Measurements from ENCODE around the gene PTPRG. TPM values are rescaled to one million over a fixed set of nuclear protein-coding genes. Genes with fewer than 3 reads are reported as not detected.
A peak's percentile ranks its signal among the peaks of the same experiment; 100 is the strongest.

PTPRG gene
- total and polyA plus RNA-seq, 4 donors, result 3.6 to 35.6 (median 8.1) TPM

DNA sequence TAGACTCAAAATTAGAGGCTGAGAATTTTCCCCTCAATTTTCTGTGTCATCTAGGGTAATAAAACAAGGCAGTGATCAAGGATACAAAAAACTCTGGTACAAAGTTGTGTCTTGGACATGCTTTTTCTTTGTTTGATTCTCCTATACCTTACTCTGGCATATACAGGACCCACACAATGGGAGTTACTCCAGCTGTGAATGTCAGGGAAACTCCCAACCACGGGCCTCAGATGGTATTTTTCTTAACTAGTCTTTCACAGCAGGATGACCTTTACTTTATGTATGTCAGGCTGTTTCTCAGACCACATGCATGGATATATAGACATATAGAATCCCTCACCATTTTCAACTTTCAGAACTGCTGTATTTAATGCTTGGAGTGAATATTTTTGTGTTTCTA lies 770.6 kb downstream of the PTPRG start:
- TF ChIP-seq YY1 (IDR thresholded peaks at IDR 0.05) (no peak), GABPA (IDR thresholded peaks at IDR 0.05 in 1 of 2, conservative IDR thresholded peaks at IDR 0.05 in 1 of 2) (no peak), EGR1 (IDR thresholded peaks at IDR 0.05; ENCODE audit: low read depth in 2 of 2) (no peak), JUND (IDR thresholded peaks at IDR 0.05) (no peak), RAD21 (IDR thresholded peaks at IDR 0.05) (no peak), NR2F2 (IDR thresholded peaks at IDR 0.05) (no peak), RXRA (IDR thresholded peaks at IDR 0.05) (no peak), SP1 (IDR thresholded peaks at IDR 0.05) (no peak), FOXA2 (IDR thresholded peaks at IDR 0.05) (no peak), HNF4A (conservative IDR thresholded peaks at IDR 0.05) (no peak), FOXA1 (IDR thresholded peaks at IDR 0.05) (no peak), TAF1 (conservative IDR thresholded peaks at IDR 0.05) (no peak)
- TF ChIP-seq, protein P1, sequence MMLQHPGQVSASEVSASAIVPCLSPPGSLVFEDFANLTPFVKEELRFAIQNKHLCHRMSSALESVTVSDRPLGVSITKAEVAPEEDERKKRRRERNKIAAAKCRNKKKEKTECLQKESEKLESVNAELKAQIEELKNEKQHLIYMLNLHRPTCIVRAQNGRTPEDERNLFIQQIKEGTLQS (IDR thresholded peaks at IDR 0.05), result no peak
- TF ChIP-seq, protein P2, sequence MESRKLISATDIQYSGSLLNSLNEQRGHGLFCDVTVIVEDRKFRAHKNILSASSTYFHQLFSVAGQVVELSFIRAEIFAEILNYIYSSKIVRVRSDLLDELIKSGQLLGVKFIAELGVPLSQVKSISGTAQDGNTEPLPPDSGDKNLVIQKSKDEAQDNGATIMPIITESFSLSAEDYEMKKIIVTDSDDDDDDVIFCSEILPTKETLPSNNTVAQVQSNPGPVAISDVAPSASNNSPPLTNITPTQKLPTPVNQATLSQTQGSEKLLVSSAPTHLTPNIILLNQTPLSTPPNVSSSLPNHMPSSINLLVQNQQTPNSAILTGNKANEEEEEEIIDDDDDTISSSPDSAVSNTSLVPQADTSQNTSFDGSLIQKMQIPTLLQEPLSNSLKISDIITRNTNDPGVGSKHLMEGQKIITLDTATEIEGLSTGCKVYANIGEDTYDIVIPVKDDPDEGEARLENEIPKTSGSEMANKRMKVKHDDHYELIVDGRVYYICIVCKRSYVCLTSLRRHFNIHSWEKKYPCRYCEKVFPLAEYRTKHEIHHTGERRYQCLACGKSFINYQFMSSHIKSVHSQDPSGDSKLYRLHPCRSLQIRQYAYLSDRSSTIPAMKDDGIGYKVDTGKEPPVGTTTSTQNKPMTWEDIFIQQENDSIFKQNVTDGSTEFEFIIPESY (IDR thresholded peaks at IDR 0.05), result no peak
- TF ChIP-seq, protein P3, sequence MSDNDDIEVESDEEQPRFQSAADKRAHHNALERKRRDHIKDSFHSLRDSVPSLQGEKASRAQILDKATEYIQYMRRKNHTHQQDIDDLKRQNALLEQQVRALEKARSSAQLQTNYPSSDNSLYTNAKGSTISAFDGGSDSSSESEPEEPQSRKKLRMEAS (IDR thresholded peaks at IDR 0.05), result no peak
- TF ChIP-seq, protein P4, sequence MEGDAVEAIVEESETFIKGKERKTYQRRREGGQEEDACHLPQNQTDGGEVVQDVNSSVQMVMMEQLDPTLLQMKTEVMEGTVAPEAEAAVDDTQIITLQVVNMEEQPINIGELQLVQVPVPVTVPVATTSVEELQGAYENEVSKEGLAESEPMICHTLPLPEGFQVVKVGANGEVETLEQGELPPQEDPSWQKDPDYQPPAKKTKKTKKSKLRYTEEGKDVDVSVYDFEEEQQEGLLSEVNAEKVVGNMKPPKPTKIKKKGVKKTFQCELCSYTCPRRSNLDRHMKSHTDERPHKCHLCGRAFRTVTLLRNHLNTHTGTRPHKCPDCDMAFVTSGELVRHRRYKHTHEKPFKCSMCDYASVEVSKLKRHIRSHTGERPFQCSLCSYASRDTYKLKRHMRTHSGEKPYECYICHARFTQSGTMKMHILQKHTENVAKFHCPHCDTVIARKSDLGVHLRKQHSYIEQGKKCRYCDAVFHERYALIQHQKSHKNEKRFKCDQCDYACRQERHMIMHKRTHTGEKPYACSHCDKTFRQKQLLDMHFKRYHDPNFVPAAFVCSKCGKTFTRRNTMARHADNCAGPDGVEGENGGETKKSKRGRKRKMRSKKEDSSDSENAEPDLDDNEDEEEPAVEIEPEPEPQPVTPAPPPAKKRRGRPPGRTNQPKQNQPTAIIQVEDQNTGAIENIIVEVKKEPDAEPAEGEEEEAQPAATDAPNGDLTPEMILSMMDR (IDR thresholded peaks at IDR 0.05; ENCODE audit: low read depth, low read length, missing input control), result no peak
- H3K4me1 ChIP-seq (ENCODE audit: control insufficient read depth in 4 of 4, insufficient read depth in 4 of 4, low read length in 3 of 4), result no peaks in the 10 kb centered on the region
- no peak overlapping the region for H3K4me3 ChIP-seq (ENCODE audit: low read depth in 1 of 3, low read length in 3 of 3)
- no peak overlapping the region for H3K27ac ChIP-seq (ENCODE audit: low read depth in 1 of 2, low read length in 2 of 2)
- H3K9me3 ChIP-seq (ENCODE audit: control insufficient read depth in 4 of 4, low read length in 3 of 4), result no peaks in the 10 kb centered on the region
- 96% methylated on average over 1 of the region's 1 CpG for WGBS
- H3K9ac ChIP-seq (ENCODE audit: low read depth in 1 of 2, low read length in 2 of 2), result no peak overlapping the region
- no peaks in the 10 kb centered on the region for H3K36me3 ChIP-seq (ENCODE audit: control insufficient read depth in 4 of 4, insufficient read depth in 3 of 4, low read depth in 1 of 4, low read length in 3 of 4)
- H3K27me3 ChIP-seq (ENCODE audit: control insufficient read depth in 4 of 4, insufficient read depth in 4 of 4, low read length in 3 of 4), result no peaks in the 10 kb centered on the region
- no peak for DNase-seq (ENCODE audit: low spot score)

DNA sequence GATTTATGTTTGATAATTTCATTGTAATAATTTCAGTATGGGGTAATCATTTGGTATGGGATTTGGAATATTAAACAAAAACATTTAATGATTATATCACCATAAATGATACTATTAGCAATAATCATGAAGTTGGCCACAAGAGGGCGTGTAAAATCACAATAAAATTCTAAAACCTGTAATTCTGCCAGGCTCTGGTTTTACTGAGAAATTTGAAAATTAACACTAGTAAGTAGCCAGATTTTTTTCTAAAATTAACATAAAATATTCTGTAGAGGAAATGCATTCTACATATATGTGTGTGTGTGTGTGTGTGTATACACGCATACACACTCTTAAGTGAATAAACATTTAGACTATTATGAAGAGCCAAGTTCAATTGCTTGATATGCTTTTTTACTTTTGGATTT lies 771.5 kb downstream of the PTPRG start:
- Histone ChIP-seq H3K27me3 (ENCODE audit: control insufficient read depth in 4 of 4, insufficient read depth in 4 of 4, low read length in 3 of 4) (no peaks in the 10 kb centered on the region), H3K27ac (ENCODE audit: low read depth in 1 of 2, low read length in 2 of 2) (no peak overlapping the region), H3K4me1 (ENCODE audit: control insufficient read depth in 4 of 4, insufficient read depth in 4 of 4, low read length in 3 of 4) (no peaks in the 10 kb centered on the region), H3K9me3 (ENCODE audit: control insufficient read depth in 4 of 4, low read length in 3 of 4) (no peaks in the 10 kb centered on the region), H3K9ac (ENCODE audit: low read depth in 1 of 2, low read length in 2 of 2) (no peak overlapping the region), H3K4me3 (ENCODE audit: low read depth in 1 of 3, low read length in 3 of 3) (no peak overlapping the region), H3K36me3 (ENCODE audit: control insufficient read depth in 4 of 4, insufficient read depth in 3 of 4, low read depth in 1 of 4, low read length in 3 of 4) (no peaks in the 10 kb centered on the region)
- WGBS, result 43% methylated on average over 2 of the region's 2 CpGs
- DNase-seq (ENCODE audit: low spot score), result no peak
- no peak for TF ChIP-seq SP1 (IDR thresholded peaks at IDR 0.05)
- TF ChIP-seq RAD21 (IDR thresholded peaks at IDR 0.05), result peak; percentile 69 to 70
- TF ChIP-seq EGR1 (IDR thresholded peaks at IDR 0.05; ENCODE audit: low read depth in 2 of 2), result no peak
- TF ChIP-seq, protein P1 (IDR thresholded peaks at IDR 0.05), result no peak
- TF ChIP-seq NR2F2 (IDR thresholded peaks at IDR 0.05), result no peak
- TF ChIP-seq HNF4A (conservative IDR thresholded peaks at IDR 0.05), result no peak
- TF ChIP-seq TAF1 (conservative IDR thresholded peaks at IDR 0.05), result no peak
- no peak for TF ChIP-seq FOXA2 (IDR thresholded peaks at IDR 0.05)
- no peak for TF ChIP-seq FOXA1 (IDR thresholded peaks at IDR 0.05)
- TF ChIP-seq, protein P2 (IDR thresholded peaks at IDR 0.05), result no peak
- TF ChIP-seq, protein P4 (IDR thresholded peaks at IDR 0.05; ENCODE audit: low read depth, low read length, missing input control), result peak; percentile 46
- TF ChIP-seq, protein P5, sequence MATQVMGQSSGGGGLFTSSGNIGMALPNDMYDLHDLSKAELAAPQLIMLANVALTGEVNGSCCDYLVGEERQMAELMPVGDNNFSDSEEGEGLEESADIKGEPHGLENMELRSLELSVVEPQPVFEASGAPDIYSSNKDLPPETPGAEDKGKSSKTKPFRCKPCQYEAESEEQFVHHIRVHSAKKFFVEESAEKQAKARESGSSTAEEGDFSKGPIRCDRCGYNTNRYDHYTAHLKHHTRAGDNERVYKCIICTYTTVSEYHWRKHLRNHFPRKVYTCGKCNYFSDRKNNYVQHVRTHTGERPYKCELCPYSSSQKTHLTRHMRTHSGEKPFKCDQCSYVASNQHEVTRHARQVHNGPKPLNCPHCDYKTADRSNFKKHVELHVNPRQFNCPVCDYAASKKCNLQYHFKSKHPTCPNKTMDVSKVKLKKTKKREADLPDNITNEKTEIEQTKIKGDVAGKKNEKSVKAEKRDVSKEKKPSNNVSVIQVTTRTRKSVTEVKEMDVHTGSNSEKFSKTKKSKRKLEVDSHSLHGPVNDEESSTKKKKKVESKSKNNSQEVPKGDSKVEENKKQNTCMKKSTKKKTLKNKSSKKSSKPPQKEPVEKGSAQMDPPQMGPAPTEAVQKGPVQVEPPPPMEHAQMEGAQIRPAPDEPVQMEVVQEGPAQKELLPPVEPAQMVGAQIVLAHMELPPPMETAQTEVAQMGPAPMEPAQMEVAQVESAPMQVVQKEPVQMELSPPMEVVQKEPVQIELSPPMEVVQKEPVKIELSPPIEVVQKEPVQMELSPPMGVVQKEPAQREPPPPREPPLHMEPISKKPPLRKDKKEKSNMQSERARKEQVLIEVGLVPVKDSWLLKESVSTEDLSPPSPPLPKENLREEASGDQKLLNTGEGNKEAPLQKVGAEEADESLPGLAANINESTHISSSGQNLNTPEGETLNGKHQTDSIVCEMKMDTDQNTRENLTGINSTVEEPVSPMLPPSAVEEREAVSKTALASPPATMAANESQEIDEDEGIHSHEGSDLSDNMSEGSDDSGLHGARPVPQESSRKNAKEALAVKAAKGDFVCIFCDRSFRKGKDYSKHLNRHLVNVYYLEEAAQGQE (IDR thresholded peaks at IDR 0.05), result no peak
- TF ChIP-seq, protein P3 (IDR thresholded peaks at IDR 0.05), result no peak
- TF ChIP-seq YY1 (IDR thresholded peaks at IDR 0.05), result no peak
- no peak for TF ChIP-seq RXRA (IDR thresholded peaks at IDR 0.05)

Data from liver (tissue), 9 donors.